ENCODE data around the gene SURF6.

The SURF6 gene

GRCh38 chr9:133282464-133283238, 53.3 kb downstream of the SURF6 start:
- DNase-seq: no peak

GRCh38 chr9:133280392-133280791, 55.6 kb downstream of the SURF6 start:
- DNase-seq: no peak

All from amniotic stem cell (primary cell).